Measurements from ENCODE around the gene SRR. TPM values are rescaled to one million over a fixed set of nuclear protein-coding genes. Genes with fewer than 3 reads are reported as not detected.

The SRR gene
- total RNA-seq, 4 donors from 2014 or later = 4.0 to 13.9 (median 11.2) TPM

DNA sequence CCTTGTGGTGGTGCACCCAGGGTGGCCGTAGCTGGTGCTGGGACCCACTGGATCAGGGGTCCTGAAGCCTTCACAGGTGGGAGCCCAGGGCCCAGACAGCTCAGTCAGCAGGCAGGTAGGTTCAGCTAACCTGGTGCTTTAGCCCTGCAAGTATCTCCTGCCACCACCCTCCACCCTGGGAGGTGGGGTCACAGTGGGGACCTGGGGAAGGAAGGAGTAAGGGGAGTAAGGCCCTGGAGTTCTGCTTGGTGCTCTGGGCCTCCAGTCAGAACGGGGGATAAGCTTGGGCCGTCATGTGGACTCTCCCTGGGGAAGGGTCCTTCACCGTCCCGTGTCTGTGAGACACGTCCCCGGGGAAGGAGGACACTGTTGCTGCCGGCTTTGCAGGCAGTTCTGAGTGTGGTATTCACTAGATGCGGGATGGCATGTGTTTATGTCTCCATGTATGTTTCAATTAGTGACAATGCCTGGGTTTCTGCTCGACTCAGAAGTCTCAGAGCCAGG is 54.2 kb downstream of the SRR start:
- TF ChIP-seq, protein P1, sequence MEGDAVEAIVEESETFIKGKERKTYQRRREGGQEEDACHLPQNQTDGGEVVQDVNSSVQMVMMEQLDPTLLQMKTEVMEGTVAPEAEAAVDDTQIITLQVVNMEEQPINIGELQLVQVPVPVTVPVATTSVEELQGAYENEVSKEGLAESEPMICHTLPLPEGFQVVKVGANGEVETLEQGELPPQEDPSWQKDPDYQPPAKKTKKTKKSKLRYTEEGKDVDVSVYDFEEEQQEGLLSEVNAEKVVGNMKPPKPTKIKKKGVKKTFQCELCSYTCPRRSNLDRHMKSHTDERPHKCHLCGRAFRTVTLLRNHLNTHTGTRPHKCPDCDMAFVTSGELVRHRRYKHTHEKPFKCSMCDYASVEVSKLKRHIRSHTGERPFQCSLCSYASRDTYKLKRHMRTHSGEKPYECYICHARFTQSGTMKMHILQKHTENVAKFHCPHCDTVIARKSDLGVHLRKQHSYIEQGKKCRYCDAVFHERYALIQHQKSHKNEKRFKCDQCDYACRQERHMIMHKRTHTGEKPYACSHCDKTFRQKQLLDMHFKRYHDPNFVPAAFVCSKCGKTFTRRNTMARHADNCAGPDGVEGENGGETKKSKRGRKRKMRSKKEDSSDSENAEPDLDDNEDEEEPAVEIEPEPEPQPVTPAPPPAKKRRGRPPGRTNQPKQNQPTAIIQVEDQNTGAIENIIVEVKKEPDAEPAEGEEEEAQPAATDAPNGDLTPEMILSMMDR (IDR thresholded peaks at IDR 0.05) = no peak
- no peak for TF ChIP-seq POLR2AphosphoS5 (IDR thresholded peaks at IDR 0.05)
- no peak for TF ChIP-seq POLR2A (IDR thresholded peaks at IDR 0.05)
- TF ChIP-seq EP300 (IDR thresholded peaks at IDR 0.05) = no peak
- 100% methylated on average over 2 of the region's 10 CpGs for WGBS
- DNase-seq (ENCODE audit: low spot score in 2 of 2) = no peak

DNA sequence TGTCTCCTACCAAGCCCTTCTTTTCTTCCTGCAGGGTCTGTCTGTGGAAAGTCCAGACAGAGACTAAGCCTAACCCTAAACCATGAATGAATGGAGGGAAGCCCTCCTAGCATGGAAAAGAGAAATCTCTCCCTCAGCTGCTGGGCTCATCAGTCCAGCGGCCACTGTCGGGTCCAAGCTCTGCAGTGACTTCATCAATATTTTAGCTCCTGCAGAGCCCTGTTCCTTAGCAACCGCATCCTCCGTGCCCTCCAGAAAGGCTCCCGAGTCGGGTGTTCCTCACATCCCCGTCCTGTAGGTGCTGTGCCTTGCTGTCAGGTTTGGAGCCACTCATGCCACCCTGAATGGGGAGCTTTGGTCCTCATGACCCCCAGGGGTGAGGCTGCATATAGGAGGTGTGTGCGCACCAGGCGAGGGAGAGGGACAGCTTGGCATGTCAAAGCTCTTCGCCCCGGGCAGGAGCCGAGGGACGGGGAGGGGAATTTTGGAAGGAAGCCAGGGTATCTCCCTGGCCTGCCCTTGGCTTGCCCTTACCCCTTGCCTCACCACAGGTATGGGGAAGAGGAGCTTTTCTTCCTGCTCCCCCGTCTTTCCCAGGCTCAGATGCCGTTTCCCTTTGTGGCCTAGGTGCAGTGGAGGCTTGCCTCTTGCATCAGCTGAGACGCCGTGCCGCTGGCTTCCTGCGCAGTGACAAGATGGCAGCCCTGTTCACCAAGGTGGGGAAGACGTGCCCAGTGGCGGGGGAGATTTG is 57.4 kb downstream of the SRR start:
- 70% methylated on average over 18 of the region's 21 CpGs for WGBS
- Histone ChIP-seq H3K27ac (no peak overlapping the region), H3K4me3 (no peak overlapping the region), H3K27me3 (no peaks in the 10 kb centered on the region), H3K4me1 (peaks cover 13% of the 10 kb centered on the region), H3K36me3 (peaks cover 19% of the 10 kb centered on the region), H3K9me3 (no peaks in the 10 kb centered on the region)
- TF ChIP-seq, protein P1 (IDR thresholded peaks at IDR 0.05) = no peak
- TF ChIP-seq POLR2AphosphoS5 (IDR thresholded peaks at IDR 0.05) (no peak), POLR2A (IDR thresholded peaks at IDR 0.05) (no peak), EP300 (IDR thresholded peaks at IDR 0.05) (no peak)
- DNase-seq (ENCODE audit: low spot score in 2 of 2) = no peak

More for the DNA sequence above, 54.2 kb downstream of the SRR start:
- no peaks in the 10 kb centered on the region for H3K27me3 ChIP-seq
- peaks cover 3% of the 10 kb centered on the region for H3K36me3 ChIP-seq
- no peaks in the 10 kb centered on the region for H3K9me3 ChIP-seq
- no peak overlapping the region for H3K27ac ChIP-seq
- peaks cover 2% of the 10 kb centered on the region for H3K4me1 ChIP-seq
- no peak overlapping the region for H3K4me3 ChIP-seq

DNA sequence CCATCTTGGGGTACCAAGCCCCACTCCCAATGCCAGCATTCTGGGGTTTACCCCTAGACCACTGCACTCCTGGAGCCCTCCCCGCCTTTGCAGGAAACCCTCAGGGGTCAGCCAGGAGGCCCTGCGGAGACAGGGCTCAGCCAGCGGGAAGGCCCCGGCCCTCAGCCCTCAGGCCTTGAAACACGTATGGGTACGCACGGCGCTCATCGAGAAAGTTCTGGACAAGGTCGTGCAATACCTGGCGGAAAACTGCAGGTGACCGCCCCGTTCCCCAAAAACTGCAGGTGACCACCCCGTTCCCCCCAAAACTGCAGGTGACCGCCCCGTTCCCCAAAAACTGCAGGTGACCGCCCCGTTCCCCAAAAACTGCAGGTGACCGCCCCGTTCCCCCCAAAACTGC is 58.3 kb downstream of the SRR start:
- Histone ChIP-seq H3K4me3 (no peak overlapping the region), H3K9me3 (no peaks in the 10 kb centered on the region), H3K27ac (no peak overlapping the region), H3K4me1 (peaks cover 13% of the 10 kb centered on the region), H3K36me3 (peaks cover 25% of the 10 kb centered on the region), H3K27me3 (no peaks in the 10 kb centered on the region)
- no peak for DNase-seq (ENCODE audit: low spot score in 2 of 2)
- no peak for TF ChIP-seq POLR2AphosphoS5 (IDR thresholded peaks at IDR 0.05)
- TF ChIP-seq, protein P1 (IDR thresholded peaks at IDR 0.05) = no peak
- TF ChIP-seq EP300 (IDR thresholded peaks at IDR 0.05) = no peak
- 98% methylated on average over 20 of the region's 20 CpGs for WGBS

DNA sequence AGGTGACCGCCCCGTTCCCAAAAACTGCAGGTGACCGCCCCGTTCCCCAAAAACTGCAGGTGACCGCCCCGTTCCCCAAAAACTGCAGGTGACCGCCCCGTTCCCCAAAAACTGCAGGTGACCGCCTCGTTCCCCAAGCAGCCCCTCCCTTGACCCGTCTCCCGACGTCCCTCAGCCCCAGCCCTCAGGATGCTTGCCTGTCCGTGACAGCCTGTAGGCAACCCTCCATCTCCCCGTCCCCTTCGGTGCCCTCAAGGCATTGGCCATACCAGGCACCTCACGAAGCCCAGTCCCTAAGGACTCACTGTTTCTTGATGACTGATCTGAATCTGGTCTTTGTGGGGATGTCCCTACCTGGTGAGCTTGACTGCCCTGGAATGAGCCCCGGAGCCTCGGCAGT is 58.7 kb downstream of the SRR start:
- TF ChIP-seq, protein P1 (IDR thresholded peaks at IDR 0.05) = no peak
- TF ChIP-seq POLR2AphosphoS5 (IDR thresholded peaks at IDR 0.05) = no peak
- no peak for TF ChIP-seq EP300 (IDR thresholded peaks at IDR 0.05)
- no peak for TF ChIP-seq POLR2A (IDR thresholded peaks at IDR 0.05)
- H3K4me3 ChIP-seq = no peak overlapping the region
- peaks cover 28% of the 10 kb centered on the region for H3K36me3 ChIP-seq
- peaks cover 13% of the 10 kb centered on the region for H3K4me1 ChIP-seq
- H3K9me3 ChIP-seq = no peaks in the 10 kb centered on the region
- no peak for DNase-seq (ENCODE audit: low spot score in 2 of 2)
- no peak overlapping the region for H3K27ac ChIP-seq
- no peaks in the 10 kb centered on the region for H3K27me3 ChIP-seq
- WGBS = 94% methylated on average over 18 of the region's 19 CpGs

DNA sequence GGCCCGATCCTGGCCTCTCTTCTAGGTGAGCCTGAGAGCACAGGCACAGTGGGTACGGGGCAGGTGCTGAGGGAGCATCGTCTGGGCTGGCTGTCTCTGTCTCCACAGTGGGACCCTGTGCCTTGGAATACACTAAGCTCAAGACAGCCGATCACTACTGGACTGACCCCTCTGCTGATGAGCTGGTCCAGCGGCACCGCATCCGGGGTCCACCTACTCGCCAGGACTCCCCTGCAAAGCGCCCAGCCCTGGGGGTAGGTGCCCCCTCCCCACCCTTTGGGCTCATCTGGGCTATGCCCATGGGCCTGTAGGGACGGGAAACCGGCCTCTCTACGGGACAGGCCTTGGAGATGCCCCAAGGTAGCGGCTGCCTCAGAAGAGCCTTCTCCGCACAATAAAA is 59.1 kb downstream of the SRR start:
- Histone ChIP-seq H3K27ac (no peak overlapping the region), H3K9me3 (no peaks in the 10 kb centered on the region), H3K4me3 (no peak overlapping the region), H3K36me3 (peaks cover 28% of the 10 kb centered on the region), H3K4me1 (peaks cover 13% of the 10 kb centered on the region), H3K27me3 (no peaks in the 10 kb centered on the region)
- 96% methylated on average over 5 of the region's 14 CpGs for WGBS
- no peak for DNase-seq (ENCODE audit: low spot score in 2 of 2)
- no peak for TF ChIP-seq POLR2A (IDR thresholded peaks at IDR 0.05)
- no peak for TF ChIP-seq EP300 (IDR thresholded peaks at IDR 0.05)
- no peak for TF ChIP-seq POLR2AphosphoS5 (IDR thresholded peaks at IDR 0.05)
- TF ChIP-seq, protein P1 (IDR thresholded peaks at IDR 0.05) = no peak
